Bone marrow (tissue), 2 donors: ENCODE data around the gene TTYH2.

ENCODE experiments used
- DNase-seq, 2 donors: peaks; one replicate each; lab custom pipeline; 2025; lab: John Stamatoyannopoulos, UW

The TTYH2 gene

GRCh38 chr17:74214484-74215341, 1.3 kb downstream of the TTYH2 start:
- no peak for DNase-seq

- no peak for DNase-seq
Measured at GRCh38 chr17:74215342-74215727, 2.0 kb downstream of the TTYH2 start.

- no peak for DNase-seq
Measured at GRCh38 chr17:74216505-74216904, 3.1 kb downstream of the TTYH2 start.

- DNase-seq, result peak in 1 of 2 donors; percentile 15
Measured at GRCh38 chr17:74217037-74217730, 3.8 kb downstream of the TTYH2 start.

- DNase-seq, result no peak
Measured at GRCh38 chr17:74217888-74218287, 4.5 kb downstream of the TTYH2 start.

- DNase-seq, result no peak
Measured at GRCh38 chr17:74218436-74218835, 5.1 kb downstream of the TTYH2 start.

- no peak for DNase-seq
Measured at GRCh38 chr17:74219576-74220133, 6.3 kb downstream of the TTYH2 start.

- no peak for DNase-seq
Measured at GRCh38 chr17:74220219-74220618, 6.8 kb downstream of the TTYH2 start.

GRCh38 chr17:74220946-74221818, 7.8 kb downstream of the TTYH2 start:
- DNase-seq, result no peak

GRCh38 chr17:74222399-74222798, 9.0 kb downstream of the TTYH2 start:
- no peak for DNase-seq

GRCh38 chr17:74223901-74224300, 10.5 kb downstream of the TTYH2 start:
- DNase-seq, result no peak

- no peak for DNase-seq
Measured at GRCh38 chr17:74224959-74225725, 11.8 kb downstream of the TTYH2 start.

- no peak for DNase-seq
Measured at GRCh38 chr17:74226252-74226651, 12.9 kb downstream of the TTYH2 start.

- no peak for DNase-seq
Measured at GRCh38 chr17:74227271-74228080, 14.1 kb downstream of the TTYH2 start.

GRCh38 chr17:74228306-74228978, 15.1 kb downstream of the TTYH2 start:
- DNase-seq, result no peak

GRCh38 chr17:74230896-74231295, 17.5 kb downstream of the TTYH2 start:
- DNase-seq, result no peak

GRCh38 chr17:74231928-74232907, 18.8 kb downstream of the TTYH2 start:
- DNase-seq, result no peak

GRCh38 chr17:74233937-74234336, 20.6 kb downstream of the TTYH2 start:
- no peak for DNase-seq

- peak in 1 of 2 donors; percentile 42 for DNase-seq
Measured at GRCh38 chr17:74234486-74234885, 21.1 kb downstream of the TTYH2 start.
